Left ventricle myocardium inferior (tissue), 1 donor: Measurements from ENCODE around the gene SEMG2. TPM values are rescaled to one million over a fixed set of nuclear protein-coding genes. Genes with fewer than 3 reads are reported as not detected.

Source experiments
- DNase-seq: peaks from one replicate; pipeline ENCODE4 v3.0.0-alpha.2; 2020
- H3K27ac ChIP-seq: fragments of 200-600 bp; replicated peaks from 2 replicates; pipeline ENCODE4 v1.8.0; 2021
- H3K27me3 ChIP-seq: fragments of 200-600 bp; 2 replicates; pipeline ENCODE4 v1.8.0; 2021; ENCODE audit warnings: low read depth
- H3K36me3 ChIP-seq: fragments of 200-600 bp; 2 replicates; pipeline ENCODE4 v1.8.0; 2021
- H3K4me1 ChIP-seq: fragments of 200-600 bp; 2 replicates; pipeline ENCODE4 v1.8.0; 2021
- H3K4me3 ChIP-seq: fragments of 200-600 bp; 2 replicates; pipeline ENCODE4 v1.8.0; 2021; ENCODE audit warnings: mild to moderate bottlenecking, moderate library complexity
- H3K9me3 ChIP-seq: fragments of 200-600 bp; replicated peaks from 2 replicates; pipeline ENCODE4 v1.8.0; 2021
- intact Hi-C: fragments of 100-400 bp; cut with micrococcal nuclease; formaldehyde crosslinking; loops from one replicate; pipeline ENCODE4 v1.11.0; 2022
- total RNA-seq: library from RNA; stranded (reverse); fragmentation: NEBNext Ultra II Directional; extraction: Animal tissue kit (Norgen Biotek cat#: 25700); gene quantifications from one replicate; pipeline ENCODE4 v1.2.1, GENCODE V29; 2021
- TF ChIP-seq, protein P1 (sequence below): fragments of 200-600 bp; IDR thresholded peaks from 2 replicates; pipeline ENCODE4 v1.8.0; 2021; ENCODE audit warnings: antibody characterized with exemption, mild to moderate bottlenecking, borderline replicate concordance
- donor health status: DM: no; HTN: yes; CAD: no; lungs with severe emphysema.

SEMG2 gene
- total RNA-seq, 1 donor from 2014 or later, result not detected

DNA sequence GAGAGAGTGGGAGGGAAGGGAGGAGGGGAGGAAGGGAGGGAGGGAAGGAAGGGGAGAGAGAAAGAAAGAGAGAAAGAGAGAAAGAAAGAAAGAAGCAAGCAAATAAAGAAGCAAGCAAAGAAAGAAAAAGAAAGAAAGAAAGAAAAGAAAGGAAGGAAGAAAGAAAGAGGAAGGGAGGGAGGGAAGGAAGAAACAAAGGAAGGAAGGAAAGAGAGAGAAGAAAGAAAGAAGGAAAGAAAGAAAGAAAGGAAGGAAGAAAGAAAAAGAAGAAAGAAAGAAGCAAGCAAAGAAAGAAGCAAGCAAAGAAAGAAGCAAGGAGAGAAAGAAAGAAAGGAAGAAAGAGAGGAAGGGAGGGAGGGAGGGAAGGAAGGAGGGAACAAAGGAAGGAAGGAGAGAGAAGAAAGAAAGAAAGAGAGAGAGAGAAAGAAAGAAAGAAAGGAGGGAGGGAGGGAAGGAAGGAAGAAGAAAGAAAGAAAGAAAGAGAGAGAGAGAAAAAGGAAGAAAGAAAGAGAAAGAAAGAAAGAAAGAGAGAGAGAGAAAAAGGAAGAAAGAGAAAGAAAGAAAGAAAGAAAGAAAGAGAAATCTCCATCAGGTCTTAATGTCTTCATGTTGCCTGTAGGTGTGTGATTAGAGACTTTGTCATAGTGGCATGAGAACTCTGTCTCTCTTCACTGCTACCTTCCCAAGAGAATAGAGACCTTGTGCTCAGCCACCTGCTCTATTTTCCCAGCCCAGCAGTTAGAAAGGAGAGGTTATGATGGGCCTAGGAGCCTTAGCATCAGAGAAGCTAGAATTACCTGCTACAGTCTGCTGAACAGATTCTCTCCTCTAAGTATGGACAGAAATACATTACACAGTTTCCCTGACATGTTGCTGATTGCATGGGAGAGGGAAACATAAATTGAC lies 9.4 kb upstream of the SEMG2 start:
- peaks cover 25% of the 10 kb centered on the region for H3K27me3 ChIP-seq
- intact Hi-C loops, result no loop called here
- no peaks in the 10 kb centered on the region for H3K4me1 ChIP-seq
- TF ChIP-seq, protein P1, sequence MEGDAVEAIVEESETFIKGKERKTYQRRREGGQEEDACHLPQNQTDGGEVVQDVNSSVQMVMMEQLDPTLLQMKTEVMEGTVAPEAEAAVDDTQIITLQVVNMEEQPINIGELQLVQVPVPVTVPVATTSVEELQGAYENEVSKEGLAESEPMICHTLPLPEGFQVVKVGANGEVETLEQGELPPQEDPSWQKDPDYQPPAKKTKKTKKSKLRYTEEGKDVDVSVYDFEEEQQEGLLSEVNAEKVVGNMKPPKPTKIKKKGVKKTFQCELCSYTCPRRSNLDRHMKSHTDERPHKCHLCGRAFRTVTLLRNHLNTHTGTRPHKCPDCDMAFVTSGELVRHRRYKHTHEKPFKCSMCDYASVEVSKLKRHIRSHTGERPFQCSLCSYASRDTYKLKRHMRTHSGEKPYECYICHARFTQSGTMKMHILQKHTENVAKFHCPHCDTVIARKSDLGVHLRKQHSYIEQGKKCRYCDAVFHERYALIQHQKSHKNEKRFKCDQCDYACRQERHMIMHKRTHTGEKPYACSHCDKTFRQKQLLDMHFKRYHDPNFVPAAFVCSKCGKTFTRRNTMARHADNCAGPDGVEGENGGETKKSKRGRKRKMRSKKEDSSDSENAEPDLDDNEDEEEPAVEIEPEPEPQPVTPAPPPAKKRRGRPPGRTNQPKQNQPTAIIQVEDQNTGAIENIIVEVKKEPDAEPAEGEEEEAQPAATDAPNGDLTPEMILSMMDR, result no peak
- no peak for DNase-seq
- no peak overlapping the region for H3K4me3 ChIP-seq
- no peak overlapping the region for H3K27ac ChIP-seq
- H3K9me3 ChIP-seq, result no peaks in the 10 kb centered on the region
- H3K36me3 ChIP-seq, result no peaks in the 10 kb centered on the region

DNA sequence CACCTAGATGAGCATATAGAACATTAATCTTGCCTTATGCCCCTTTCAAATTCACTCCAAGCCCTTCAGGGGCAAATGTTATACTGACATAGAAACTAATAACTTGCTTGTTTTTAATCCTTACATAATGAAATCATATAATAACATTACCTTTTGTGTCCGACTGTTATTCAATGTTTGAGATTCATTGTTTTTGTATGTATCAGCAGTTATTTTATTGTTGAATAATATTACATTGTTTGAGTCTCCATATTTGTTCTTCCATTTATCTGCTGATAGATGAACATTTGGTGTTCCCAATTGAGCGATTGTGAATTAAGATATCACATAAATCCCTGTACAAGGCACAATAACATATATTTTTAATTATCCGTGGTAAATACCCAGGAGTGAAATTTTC lies 8.3 kb upstream of the SEMG2 start:
- no peaks in the 10 kb centered on the region for H3K9me3 ChIP-seq
- DNase-seq, result no peak
- H3K27ac ChIP-seq, result no peak overlapping the region
- no peaks in the 10 kb centered on the region for H3K4me1 ChIP-seq
- intact Hi-C loops, result no loop called here
- H3K36me3 ChIP-seq, result no peaks in the 10 kb centered on the region
- peaks cover 17% of the 10 kb centered on the region for H3K27me3 ChIP-seq
- TF ChIP-seq, protein P1, result no peak
- H3K4me3 ChIP-seq, result no peak overlapping the region

DNA sequence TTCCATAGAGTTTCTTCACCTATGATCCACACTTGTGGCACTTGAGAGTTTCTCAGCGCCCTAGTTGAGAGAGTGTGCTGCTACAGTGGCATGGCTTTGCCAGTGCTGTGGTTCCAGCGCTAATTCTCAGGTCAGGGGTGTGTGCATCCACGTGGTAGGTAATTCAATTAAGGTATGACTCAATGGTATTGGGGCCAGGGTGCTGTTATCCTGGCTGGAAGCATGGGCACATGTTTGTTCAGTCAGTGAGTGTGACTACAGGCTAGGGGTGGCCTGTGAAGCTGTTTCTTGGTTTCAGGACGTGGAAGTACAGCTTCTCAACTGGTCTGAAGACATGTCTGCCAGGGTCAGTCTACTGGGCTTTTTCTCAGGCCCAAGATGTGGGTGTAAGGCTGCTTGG lies 3.0 kb upstream of the SEMG2 start:
- Histone ChIP-seq H3K27ac (no peak overlapping the region), H3K27me3 (peaks cover 36% of the 10 kb centered on the region), H3K4me3 (no peak overlapping the region), H3K36me3 (no peaks in the 10 kb centered on the region), H3K4me1 (no peaks in the 10 kb centered on the region), H3K9me3 (no peaks in the 10 kb centered on the region)
- intact Hi-C loops, result no loop called here
- DNase-seq, result no peak
- TF ChIP-seq, protein P1, result no peak

DNA sequence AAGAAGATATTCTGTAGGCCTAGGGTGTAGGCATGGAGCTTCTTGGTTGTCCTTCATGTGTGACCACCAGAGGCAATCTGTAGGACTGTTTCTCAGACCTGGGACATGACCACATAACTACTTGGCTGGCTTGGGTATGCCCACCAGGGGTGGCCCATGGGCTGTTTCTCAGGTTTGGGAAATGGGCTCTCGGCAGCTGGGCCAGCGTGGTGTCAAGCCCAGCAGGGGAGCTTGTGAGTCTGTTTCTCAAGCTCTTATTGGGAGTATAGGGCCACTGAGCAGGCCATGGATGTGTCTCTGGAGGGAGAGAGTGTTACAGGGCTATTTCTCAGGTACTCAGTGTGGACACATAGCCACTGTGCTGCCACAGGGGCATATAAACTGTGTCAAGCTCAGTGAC lies 2.5 kb upstream of the SEMG2 start:
- TF ChIP-seq, protein P1, result no peak
- H3K27me3 ChIP-seq, result peaks cover 41% of the 10 kb centered on the region
- no peak for DNase-seq
- no peaks in the 10 kb centered on the region for H3K36me3 ChIP-seq
- H3K4me1 ChIP-seq, result no peaks in the 10 kb centered on the region
- H3K27ac ChIP-seq, result no peak overlapping the region
- intact Hi-C loops, result no loop called here
- no peaks in the 10 kb centered on the region for H3K9me3 ChIP-seq
- no peak overlapping the region for H3K4me3 ChIP-seq

DNA sequence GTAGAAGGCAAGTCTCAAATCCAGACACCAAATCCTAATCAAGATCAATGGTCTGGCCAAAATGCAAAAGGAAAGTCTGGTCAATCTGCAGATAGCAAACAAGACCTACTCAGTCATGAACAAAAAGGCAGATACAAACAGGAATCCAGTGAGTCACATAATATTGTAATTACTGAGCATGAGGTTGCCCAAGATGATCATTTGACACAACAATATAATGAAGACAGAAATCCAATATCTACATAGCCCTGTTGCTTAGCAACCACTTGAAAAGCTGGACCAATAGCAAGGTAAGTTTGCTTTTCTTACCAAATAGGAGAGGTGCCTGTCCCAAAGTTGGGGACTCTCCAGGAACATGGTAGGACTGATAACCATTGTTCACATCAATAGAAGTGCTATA lies 2.0 kb downstream of the SEMG2 start:
- intact Hi-C loops, result no loop called here
- H3K36me3 ChIP-seq, result no peaks in the 10 kb centered on the region
- peaks cover 77% of the 10 kb centered on the region for H3K27me3 ChIP-seq
- H3K4me3 ChIP-seq, result no peak overlapping the region
- TF ChIP-seq, protein P1, result no peak
- H3K4me1 ChIP-seq, result no peaks in the 10 kb centered on the region
- H3K27ac ChIP-seq, result no peak overlapping the region
- no peaks in the 10 kb centered on the region for H3K9me3 ChIP-seq
- no peak for DNase-seq
